Karpas-422 (cell line): ENCODE results near the gene LIN28B. TPM values are rescaled to one million over a fixed set of nuclear protein-coding genes. Genes with fewer than 3 reads are reported as not detected.

Experiments
- DNase-seq: peaks from one replicate; pipeline ENCODE4 v3.0.0-alpha.2; 2015
- H2AFZ ChIP-seq: fragments of 200-600 bp; sonication (generic); 2 replicates; pipeline ENCODE4 v1.6.1; 2014; ENCODE audit warnings: antibody characterized with exemption, low read length, mixed read lengths
- H3K27ac ChIP-seq: fragments of 200-600 bp; sonication (generic); 2 replicates; pipeline ENCODE4 v1.5.1; 2014; ENCODE audit warnings: mild to moderate bottlenecking, low read length, moderate library complexity
- H3K27me3 ChIP-seq: fragments of 200-600 bp; sonication (generic); 2 replicates; pipeline ENCODE4 v1.6.1; 2014; ENCODE audit warnings: low read length, mixed read lengths
- H3K36me3 ChIP-seq: fragments of 200-600 bp; sonication (generic); 2 replicates; pipeline ENCODE4 v1.6.1; 2014; ENCODE audit warnings: low read length, mixed read lengths; ENCODE audit not compliant: insufficient read depth
- H3K4me1 ChIP-seq: fragments of 200-600 bp; sonication (generic); 2 replicates; pipeline ENCODE4 v1.6.1; 2014; ENCODE audit warnings: mild to moderate bottlenecking, low read length, mixed read lengths
- H3K4me2 ChIP-seq: fragments of 200-600 bp; sonication (generic); 2 replicates; pipeline ENCODE4 v1.6.1; 2014; ENCODE audit warnings: low read length, low read depth, mild to moderate bottlenecking; ENCODE audit not compliant: poor library complexity, severe bottlenecking
- H3K4me3 ChIP-seq: fragments of 200-600 bp; sonication (generic); 2 replicates; pipeline ENCODE4 v1.5.1; 2014; ENCODE audit warnings: mild to moderate bottlenecking, antibody characterized with exemption, low read length, mixed read lengths
- H3K79me2 ChIP-seq: fragments of 200-600 bp; sonication (generic); 2 replicates; pipeline ENCODE4 v1.6.1; 2014; ENCODE audit warnings: mild to moderate bottlenecking, low read length, mixed read lengths
- H3K9ac ChIP-seq: fragments of 200-600 bp; sonication (generic); 2 replicates; pipeline ENCODE4 v1.6.0; 2014; ENCODE audit warnings: low read length
- H3K9me2 ChIP-seq: fragments of 200-600 bp; sonication (generic), shearing (Covaris generic); replicated peaks from 2 replicates; pipeline ENCODE4 v1.6.0; 2014; ENCODE audit warnings: mild to moderate bottlenecking, low read length, moderate library complexity; ENCODE audit not compliant: insufficient read depth
- H3K9me3 ChIP-seq: fragments of 300-700, 200-600 bp; sonication (generic); 2 replicates; pipeline ENCODE4 v1.6.1; 2014; ENCODE audit warnings: low read length, mixed read lengths
- H4K20me1 ChIP-seq: fragments of 200-600 bp; sonication (generic); 2 replicates; pipeline ENCODE4 v1.6.1; 2014; ENCODE audit warnings: mild to moderate bottlenecking, antibody characterized with exemption, low read length, low read depth; ENCODE audit not compliant: insufficient read depth
- total RNA-seq: library from RNA; depleted of rRNA; stranded (reverse); fragments of >200 nt; shearing (Covaris generic); gene quantifications from 2 replicates; pipeline ENCODE4 v1.2.3, GENCODE V29; 2014; ENCODE audit warnings: low replicate concordance

LIN28B gene
- total RNA-seq, 1 experiment from 2014 or later, result 21.4 TPM

GRCh38 chr6:105042648-105043047 lies 85.7 kb downstream of the LIN28B start:
- Histone ChIP-seq H3K27ac (peak overlapping the region; percentile 14; the same call in 1 of the 2 replicates), H3K4me2 (no peak overlapping the region), H3K9ac (0 out of 2 replicates have a peak overlapping the region, but pooled peaks have one; percentile 30), H3K9me2 (no peaks in the 10 kb centered on the region), H3K27me3 (no peaks in the 10 kb centered on the region), H3K4me1 (peaks cover 38% of the 10 kb centered on the region), H3K9me3 (no peaks in the 10 kb centered on the region), H2AFZ (no peak overlapping the region), H4K20me1 (no peaks in the 10 kb centered on the region), H3K4me3 (no peak overlapping the region), H3K79me2 (peaks cover 49% of the 10 kb centered on the region), H3K36me3 (no peaks in the 10 kb centered on the region)
- no peak for DNase-seq

DNA sequence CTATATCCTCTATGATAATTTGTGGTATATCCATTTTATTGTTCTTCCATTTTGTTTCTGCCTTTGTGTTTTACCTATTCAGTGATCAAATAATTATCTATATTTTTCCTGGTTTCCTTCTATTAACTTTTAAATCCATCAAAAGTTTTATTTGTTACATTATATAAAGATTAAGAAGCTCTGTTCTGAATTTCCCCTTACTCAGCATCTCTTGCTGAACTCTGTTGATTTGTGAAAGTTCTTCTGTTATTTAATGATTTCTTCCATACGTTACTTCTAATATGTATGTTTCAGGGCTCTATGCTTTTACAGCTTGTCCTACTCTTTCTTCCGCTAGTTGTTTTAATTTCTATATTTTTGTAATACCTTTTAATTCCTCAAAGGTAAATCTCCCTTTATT lies 87.1 kb downstream of the LIN28B start:
- Histone ChIP-seq H3K79me2 (peaks cover 38% of the 10 kb centered on the region), H3K27ac (no peak overlapping the region), H3K9me2 (no peaks in the 10 kb centered on the region), H3K27me3 (no peaks in the 10 kb centered on the region), H3K4me2 (no peak overlapping the region), H2AFZ (no peak overlapping the region), H3K9ac (no peak overlapping the region), H3K9me3 (no peaks in the 10 kb centered on the region), H3K4me1 (peaks cover 25% of the 10 kb centered on the region), H4K20me1 (no peaks in the 10 kb centered on the region), H3K36me3 (no peaks in the 10 kb centered on the region), H3K4me3 (no peak overlapping the region)
- DNase-seq, result no peak

- no peak overlapping the region for H3K4me2 ChIP-seq
- no peak overlapping the region for H3K27ac ChIP-seq
- no peaks in the 10 kb centered on the region for H3K9me3 ChIP-seq
- H3K4me3 ChIP-seq, result no peak overlapping the region
- no peaks in the 10 kb centered on the region for H3K27me3 ChIP-seq
- H3K79me2 ChIP-seq, result peaks cover 30% of the 10 kb centered on the region
- H3K9ac ChIP-seq, result no peak overlapping the region
- H4K20me1 ChIP-seq, result no peaks in the 10 kb centered on the region
- no peak overlapping the region for H2AFZ ChIP-seq
- no peak for DNase-seq
- peaks cover 14% of the 10 kb centered on the region for H3K4me1 ChIP-seq
- H3K36me3 ChIP-seq, result no peaks in the 10 kb centered on the region
- no peaks in the 10 kb centered on the region for H3K9me2 ChIP-seq
These were observed 88.6 kb downstream of the LIN28B start for GRCh38 chr6:105045526-105045925.

- H3K27me3 ChIP-seq, result no peaks in the 10 kb centered on the region
These were observed 95.1 kb downstream of the LIN28B start for GRCh38 chr6:105051941-105052471.

DNA sequence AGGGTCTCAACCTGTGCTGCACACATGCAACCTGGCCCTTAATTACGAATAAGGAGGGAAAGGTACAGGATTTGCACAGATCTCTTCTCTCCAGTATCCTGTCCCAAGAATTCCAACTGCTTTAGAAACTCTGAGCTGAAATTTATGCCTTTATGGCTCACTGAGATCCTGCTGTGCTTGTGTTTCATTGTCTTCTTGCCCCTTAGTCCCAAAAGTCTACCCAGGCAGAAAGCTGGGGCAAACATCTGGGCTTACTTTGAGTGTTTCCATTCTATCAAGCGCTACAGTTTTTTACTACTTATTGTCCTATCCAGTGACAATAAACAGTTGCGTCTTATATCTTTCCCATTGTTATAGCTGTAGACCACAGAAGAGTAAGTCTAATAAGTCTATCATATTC lies 99.7 kb downstream of the LIN28B start:
- Histone ChIP-seq H3K36me3 (no peaks in the 10 kb centered on the region; the same call in 1 of the 2 replicates), H3K4me1 (peaks cover 36% of the 10 kb centered on the region), H3K27ac (peak overlapping the region; percentile 37), H3K9ac (no peak overlapping the region), H3K4me3 (no peak overlapping the region), H4K20me1 (no peaks in the 10 kb centered on the region; the same call in 1 of the 2 replicates), H3K9me2 (no peaks in the 10 kb centered on the region), H3K9me3 (no peaks in the 10 kb centered on the region), H3K27me3 (no peaks in the 10 kb centered on the region), H3K4me2 (peak overlapping the region; percentile 58), H2AFZ (no peak overlapping the region), H3K79me2 (peaks cover 59% of the 10 kb centered on the region)
- no peak for DNase-seq

More at GRCh38 chr6:105051941-105052471, 95.1 kb downstream of the LIN28B start:
- Histone ChIP-seq H3K9ac (no peak overlapping the region), H3K27ac (no peak overlapping the region), H3K4me3 (no peak overlapping the region), H3K36me3 (no peaks in the 10 kb centered on the region; the same call in 1 of the 2 replicates), H2AFZ (no peak overlapping the region), H4K20me1 (no peaks in the 10 kb centered on the region), H3K9me2 (no peaks in the 10 kb centered on the region), H3K9me3 (no peaks in the 10 kb centered on the region), H3K4me2 (no peak overlapping the region), H3K4me1 (peaks cover 9% of the 10 kb centered on the region), H3K79me2 (peaks cover 35% of the 10 kb centered on the region)
- no peak for DNase-seq

GRCh38 chr6:105057160-105057559 lies 100.3 kb downstream of the LIN28B start:
- H3K79me2 ChIP-seq, result peaks cover 55% of the 10 kb centered on the region
- peaks cover 36% of the 10 kb centered on the region for H3K4me1 ChIP-seq
- no peaks in the 10 kb centered on the region for H3K9me3 ChIP-seq
- H3K36me3 ChIP-seq, result no peaks in the 10 kb centered on the region; the same call in 1 of the 2 replicates
- H3K9me2 ChIP-seq, result no peaks in the 10 kb centered on the region
- peak; percentile 68 for DNase-seq
- no peaks in the 10 kb centered on the region; the same call in 1 of the 2 replicates for H4K20me1 ChIP-seq
- no peak overlapping the region for H3K9ac ChIP-seq
- no peak overlapping the region for H3K4me3 ChIP-seq
- H2AFZ ChIP-seq, result no peak overlapping the region
- H3K4me2 ChIP-seq, result peak overlapping the region; percentile 58
- peak overlapping the region; percentile 37 for H3K27ac ChIP-seq
- no peaks in the 10 kb centered on the region for H3K27me3 ChIP-seq

GRCh38 chr6:105058316-105058715 lies 101.4 kb downstream of the LIN28B start:
- no peaks in the 10 kb centered on the region for H3K9me2 ChIP-seq
- no peak for DNase-seq
- peak overlapping the region; percentile 58 for H3K4me2 ChIP-seq
- no peaks in the 10 kb centered on the region for H3K27me3 ChIP-seq
- peaks cover 53% of the 10 kb centered on the region for H3K79me2 ChIP-seq
- H3K9ac ChIP-seq, result peak overlapping the region; percentile 19
- H3K4me1 ChIP-seq, result peaks cover 36% of the 10 kb centered on the region
- no peak overlapping the region for H2AFZ ChIP-seq
- no peaks in the 10 kb centered on the region for H3K9me3 ChIP-seq
- no peaks in the 10 kb centered on the region; the same call in 1 of the 2 replicates for H4K20me1 ChIP-seq
- peak overlapping the region; percentile 6; the same call in 1 of the 2 replicates for H3K4me3 ChIP-seq
- peak overlapping the region; percentile 37 for H3K27ac ChIP-seq
- no peaks in the 10 kb centered on the region; the same call in 1 of the 2 replicates for H3K36me3 ChIP-seq

GRCh38 chr6:105058846-105059245 lies 101.9 kb downstream of the LIN28B start:
- no peak for DNase-seq
- Histone ChIP-seq H3K9ac (no peak overlapping the region), H3K9me3 (no peaks in the 10 kb centered on the region), H3K27me3 (no peaks in the 10 kb centered on the region), H3K36me3 (no peaks in the 10 kb centered on the region; the same call in 1 of the 2 replicates), H3K4me2 (peak overlapping the region; percentile 58), H3K9me2 (no peaks in the 10 kb centered on the region), H4K20me1 (no peaks in the 10 kb centered on the region; the same call in 1 of the 2 replicates), H2AFZ (no peak overlapping the region), H3K4me1 (peaks cover 36% of the 10 kb centered on the region), H3K79me2 (peaks cover 48% of the 10 kb centered on the region), H3K27ac (0 out of 2 replicates have a peak overlapping the region, but pooled peaks have one; percentile 20), H3K4me3 (no peak overlapping the region)
